ENCODE measurements around the gene IBA57.

Gene IBA57

DNA sequence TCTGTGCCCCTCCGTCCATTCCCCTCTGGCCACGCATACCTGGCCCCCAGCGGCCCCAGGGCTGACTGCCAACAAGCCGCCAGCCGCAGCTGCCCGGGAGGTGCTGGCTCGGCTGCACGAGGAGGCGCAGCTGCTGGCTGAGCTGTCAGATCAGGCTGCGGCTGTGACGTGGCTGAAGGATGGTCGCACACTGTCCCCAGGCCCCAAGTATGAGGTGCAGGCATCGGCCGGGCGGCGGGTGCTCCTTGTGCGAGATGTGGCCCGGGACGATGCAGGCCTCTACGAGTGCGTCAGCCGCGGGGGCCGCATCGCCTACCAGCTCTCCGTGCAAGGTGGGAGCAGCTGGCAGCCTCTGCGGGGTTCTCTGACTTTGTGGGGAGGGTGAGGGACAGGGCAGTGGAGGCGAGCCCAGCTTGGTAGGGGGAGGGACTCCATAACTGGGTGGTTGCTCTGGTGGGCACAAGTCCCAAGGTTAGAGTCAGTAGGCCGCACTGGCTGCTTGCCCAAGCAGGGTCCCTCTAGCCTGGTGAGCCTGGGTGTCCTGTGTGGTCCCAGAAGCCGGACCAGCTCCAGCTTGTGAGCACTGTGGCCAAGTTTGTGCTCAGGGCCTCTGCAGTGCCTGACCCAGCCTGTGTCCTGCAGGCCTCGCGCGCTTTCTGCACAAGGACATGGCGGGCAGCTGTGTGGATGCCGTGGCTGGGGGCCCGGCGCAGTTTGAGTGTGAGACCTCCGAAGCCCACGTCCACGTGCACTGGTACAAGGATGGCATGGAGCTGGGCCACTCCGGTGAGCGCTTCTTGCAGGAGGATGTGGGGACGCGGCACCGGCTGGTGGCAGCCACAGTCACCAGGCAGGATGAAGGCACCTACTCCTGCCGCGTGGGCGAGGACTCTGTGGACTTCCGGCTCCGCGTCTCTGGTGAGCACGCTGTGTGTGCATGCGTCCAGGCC, 51.0 kb downstream of the IBA57 start:
- no peak overlapping the region for H3K9ac ChIP-seq (ENCODE audit: low read length)

GRCh38 chr1:228217551-228218344, 52.1 kb downstream of the IBA57 start:
- peak; percentile 24 for DNase-seq
- no peak overlapping the region for H3K27ac ChIP-seq (ENCODE audit: low read length)
- no peak overlapping the region for H3K9ac ChIP-seq (ENCODE audit: low read length)
- H3K79me2 ChIP-seq (ENCODE audit: low read length): no peaks in the 10 kb centered on the region
- no peaks in the 10 kb centered on the region for H4K20me1 ChIP-seq (ENCODE audit: insufficient read depth, low read length)
- H3K27me3 ChIP-seq (replicated peaks; ENCODE audit: insufficient read depth, low read length): peaks cover 11% of the 10 kb centered on the region; the same call in 1 of the 2 replicates
- H3K4me1 ChIP-seq (ENCODE audit: low read length): peaks cover 2% of the 10 kb centered on the region; the same call in 1 of the 2 replicates
- H3K9me2 ChIP-seq (replicated peaks; ENCODE audit: insufficient read depth, low read length): no peaks in the 10 kb centered on the region
- H3K4me2 ChIP-seq (ENCODE audit: low read depth, low read length): no peak overlapping the region
- TF ChIP-seq EZH2phosphoT487 (IDR thresholded peaks at IDR 0.05; ENCODE audit: low read length) (no peak), EZH2 (optimal IDR thresholded peaks at IDR 0.05; ENCODE audit: low read depth, low read length) (no peak), CTCF (IDR thresholded peaks at IDR 0.05; ENCODE audit: low read length) (no peak)
- no peak overlapping the region for H2AFZ ChIP-seq (ENCODE audit: low read length)
- no peaks in the 10 kb centered on the region for H3K9me3 ChIP-seq (replicated peaks; ENCODE audit: insufficient read depth, low read length)
- H3K36me3 ChIP-seq (replicated peaks; ENCODE audit: insufficient read depth, low read length): no peaks in the 10 kb centered on the region
- no peak overlapping the region for H3K4me3 ChIP-seq (ENCODE audit: low read length)
- H3F3A ChIP-seq (ENCODE audit: insufficient read depth, low read length): no peaks in the 10 kb centered on the region

More for the DNA sequence above, 51.0 kb downstream of the IBA57 start:
- H3K4me1 ChIP-seq (ENCODE audit: low read length): peaks cover 2% of the 10 kb centered on the region; the same call in 1 of the 2 replicates
- no peaks in the 10 kb centered on the region for H3K79me2 ChIP-seq (ENCODE audit: low read length)
- no peak overlapping the region for H3K27ac ChIP-seq (ENCODE audit: low read length)
- H3K36me3 ChIP-seq (replicated peaks; ENCODE audit: insufficient read depth, low read length): no peaks in the 10 kb centered on the region
- no peak for DNase-seq
- H3K9me2 ChIP-seq (replicated peaks; ENCODE audit: insufficient read depth, low read length): no peaks in the 10 kb centered on the region
- no peaks in the 10 kb centered on the region for H4K20me1 ChIP-seq (ENCODE audit: insufficient read depth, low read length)
- TF ChIP-seq EZH2phosphoT487 (IDR thresholded peaks at IDR 0.05; ENCODE audit: low read length) (no peak), CTCF (IDR thresholded peaks at IDR 0.05; ENCODE audit: low read length) (no peak), EZH2 (optimal IDR thresholded peaks at IDR 0.05; ENCODE audit: low read depth, low read length) (no peak)
- no peak overlapping the region for H3K4me3 ChIP-seq (ENCODE audit: low read length)
- H3K27me3 ChIP-seq (replicated peaks; ENCODE audit: insufficient read depth, low read length): peaks cover 11% of the 10 kb centered on the region; the same call in 1 of the 2 replicates
- no peaks in the 10 kb centered on the region for H3F3A ChIP-seq (ENCODE audit: insufficient read depth, low read length)
- H3K9me3 ChIP-seq (replicated peaks; ENCODE audit: insufficient read depth, low read length): no peaks in the 10 kb centered on the region
- no peak overlapping the region for H3K4me2 ChIP-seq (ENCODE audit: low read depth, low read length)
- H2AFZ ChIP-seq (ENCODE audit: low read length): no peak overlapping the region

- H3K27ac ChIP-seq (ENCODE audit: low read length): no peak overlapping the region
- H3K36me3 ChIP-seq (replicated peaks; ENCODE audit: insufficient read depth, low read length): no peaks in the 10 kb centered on the region
- no peak overlapping the region for H3K9ac ChIP-seq (ENCODE audit: low read length)
- H3K79me2 ChIP-seq (ENCODE audit: low read length): no peaks in the 10 kb centered on the region
- no peaks in the 10 kb centered on the region for H3K4me1 ChIP-seq (ENCODE audit: low read length)
- no peaks in the 10 kb centered on the region for H3K9me3 ChIP-seq (replicated peaks; ENCODE audit: insufficient read depth, low read length)
- peaks cover 11% of the 10 kb centered on the region; the same call in 1 of the 2 replicates for H3K27me3 ChIP-seq (replicated peaks; ENCODE audit: insufficient read depth, low read length)
- no peak for DNase-seq
- TF ChIP-seq EZH2 (optimal IDR thresholded peaks at IDR 0.05; ENCODE audit: low read depth, low read length) (no peak), EZH2phosphoT487 (IDR thresholded peaks at IDR 0.05; ENCODE audit: low read length) (no peak), CTCF (IDR thresholded peaks at IDR 0.05; ENCODE audit: low read length) (no peak)
- no peaks in the 10 kb centered on the region for H3F3A ChIP-seq (ENCODE audit: insufficient read depth, low read length)
- no peak overlapping the region for H2AFZ ChIP-seq (ENCODE audit: low read length)
- H3K4me2 ChIP-seq (ENCODE audit: low read depth, low read length): no peak overlapping the region
- no peak overlapping the region for H3K4me3 ChIP-seq (ENCODE audit: low read length)
- no peaks in the 10 kb centered on the region for H4K20me1 ChIP-seq (ENCODE audit: insufficient read depth, low read length)
- H3K9me2 ChIP-seq (replicated peaks; ENCODE audit: insufficient read depth, low read length): no peaks in the 10 kb centered on the region
These were observed 53.1 kb downstream of the IBA57 start for GRCh38 chr1:228218513-228219244.
